Right atrium auricular region (tissue), 2 donors: ENCODE results near the gene OTOGL. TPM values are rescaled to one million over a fixed set of nuclear protein-coding genes. Genes with fewer than 3 reads are reported as not detected.
"Not testable (repeated sequence)": the region's sequence is repeated elsewhere in the genome, so short reads cannot be mapped to it uniquely, and the experiment has no call there.

Experiments used
- DNase-seq: peaks from one replicate; pipeline ENCODE4 v3.0.0-alpha.2; 2019; ENCODE audit warnings: low spot score
- H3K27ac ChIP-seq, 2 donors: fragments of 200-600 bp; sonication (generic); 1 replicate in 1 of 2; 2 replicates in 1 of 2; pipeline ENCODE4 v1.5.1; 2016 to 2019
- H3K27me3 ChIP-seq, 2 donors: fragments of 200-600 bp; sonication (generic); one replicate each; pipeline versions ENCODE4 v1.5.1 to v1.6.0; 2017 to 2019
- H3K36me3 ChIP-seq: fragments of 200-600 bp; sonication (generic); one replicate; pipeline ENCODE4 v1.5.1; 2016
- H3K4me1 ChIP-seq, 2 donors: fragments of 200-600 bp; sonication (generic); one replicate each; pipeline versions ENCODE4 v1.5.1 to v1.6.0; 2017 to 2019
- H3K4me3 ChIP-seq, 2 donors: fragments of 200-600 bp; sonication (generic); 1 replicate in 1 of 2; 2 replicates in 1 of 2; pipeline ENCODE4 v1.5.1; 2017 to 2019; ENCODE audit warnings: mild to moderate bottlenecking in 1 of 2, moderate library complexity in 1 of 2
- H3K9me3 ChIP-seq, 2 donors: fragments of 200-600 bp; sonication (generic); one replicate each; pipeline ENCODE4 v1.5.1; 2019
- total RNA-seq, 2 donors: library from RNA; depleted of rRNA; stranded (reverse); fragments of >200 nt; gene quantifications; one replicate each; pipeline ENCODE4 v1.1.0, GENCODE V29; 2016
- TF ChIP-seq, protein P1 (sequence below), 2 donors: fragments of 200-600 bp; sonication (generic); IDR thresholded peaks; one replicate each; pipeline ENCODE4 v1.5.1; 2019; ENCODE audit warnings: antibody characterized with exemption in 2 of 2

OTOGL gene
- total RNA-seq, 2 donors from 2014 or later: 7.6 to 10.9 TPM

- Histone ChIP-seq H3K4me3 (no peak overlapping the region), H3K27ac (no peak overlapping the region), H3K4me1 (peaks cover 0 to 11% of the 10 kb centered on the region in 2 donors), H3K27me3 (no peaks in the 10 kb centered on the region), H3K36me3 (no peaks in the 10 kb centered on the region), H3K9me3 (no peaks in the 10 kb centered on the region)
- TF ChIP-seq, protein P1, sequence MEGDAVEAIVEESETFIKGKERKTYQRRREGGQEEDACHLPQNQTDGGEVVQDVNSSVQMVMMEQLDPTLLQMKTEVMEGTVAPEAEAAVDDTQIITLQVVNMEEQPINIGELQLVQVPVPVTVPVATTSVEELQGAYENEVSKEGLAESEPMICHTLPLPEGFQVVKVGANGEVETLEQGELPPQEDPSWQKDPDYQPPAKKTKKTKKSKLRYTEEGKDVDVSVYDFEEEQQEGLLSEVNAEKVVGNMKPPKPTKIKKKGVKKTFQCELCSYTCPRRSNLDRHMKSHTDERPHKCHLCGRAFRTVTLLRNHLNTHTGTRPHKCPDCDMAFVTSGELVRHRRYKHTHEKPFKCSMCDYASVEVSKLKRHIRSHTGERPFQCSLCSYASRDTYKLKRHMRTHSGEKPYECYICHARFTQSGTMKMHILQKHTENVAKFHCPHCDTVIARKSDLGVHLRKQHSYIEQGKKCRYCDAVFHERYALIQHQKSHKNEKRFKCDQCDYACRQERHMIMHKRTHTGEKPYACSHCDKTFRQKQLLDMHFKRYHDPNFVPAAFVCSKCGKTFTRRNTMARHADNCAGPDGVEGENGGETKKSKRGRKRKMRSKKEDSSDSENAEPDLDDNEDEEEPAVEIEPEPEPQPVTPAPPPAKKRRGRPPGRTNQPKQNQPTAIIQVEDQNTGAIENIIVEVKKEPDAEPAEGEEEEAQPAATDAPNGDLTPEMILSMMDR (IDR thresholded peaks at IDR 0.05): no peak
- DNase-seq: no peak
Observed at GRCh38 chr12:80233926-80234325, 134.6 kb downstream of the OTOGL start.

GRCh38 chr12:80234667-80235066 lies 135.3 kb downstream of the OTOGL start:
- H3K27me3 ChIP-seq: no peaks in the 10 kb centered on the region
- no peak overlapping the region for H3K27ac ChIP-seq

GRCh38 chr12:80235944-80236343 lies 136.6 kb downstream of the OTOGL start:
- Histone ChIP-seq H3K27me3 (no peaks in the 10 kb centered on the region), H3K27ac (no peak overlapping the region), H3K4me3 (no peak overlapping the region), H3K9me3 (no peaks in the 10 kb centered on the region), H3K36me3 (no peaks in the 10 kb centered on the region), H3K4me1 (no peaks in the 10 kb centered on the region)
- DNase-seq: no peak
- TF ChIP-seq, protein P1 (IDR thresholded peaks at IDR 0.05): no peak

More at GRCh38 chr12:80234667-80235066, 135.3 kb downstream of the OTOGL start:
- Histone ChIP-seq H3K9me3 (no peaks in the 10 kb centered on the region), H3K4me1 (peaks cover 0 to 11% of the 10 kb centered on the region in 2 donors), H3K36me3 (no peaks in the 10 kb centered on the region), H3K4me3 (no peak overlapping the region)
- TF ChIP-seq, protein P1 (IDR thresholded peaks at IDR 0.05): no peak
- no peak for DNase-seq

DNA sequence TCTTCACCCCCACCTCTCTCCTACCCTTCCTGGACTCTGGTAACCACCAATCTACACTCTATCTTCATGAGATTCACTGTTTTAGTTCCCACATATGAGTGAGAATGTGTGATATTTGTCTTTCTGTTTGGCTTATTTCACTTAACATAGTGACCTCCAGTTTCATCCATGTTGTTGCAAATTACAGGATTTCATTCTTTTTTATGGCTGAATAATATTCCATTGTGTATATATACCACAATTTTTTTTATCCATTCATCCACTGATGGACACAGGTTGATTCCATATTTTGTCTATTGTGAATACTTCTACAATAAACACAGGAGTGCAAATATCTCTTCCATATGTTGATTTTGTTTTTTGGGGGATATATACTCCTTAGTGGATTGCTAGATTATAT lies 140.5 kb downstream of the OTOGL start:
- TF ChIP-seq, protein P1 (IDR thresholded peaks at IDR 0.05): no peak
- Histone ChIP-seq H3K4me3 (no peak overlapping the region), H3K27me3 (no peaks in the 10 kb centered on the region), H3K4me1 (peaks cover 0 to 12% of the 10 kb centered on the region in 2 donors), H3K9me3 (no peaks in the 10 kb centered on the region), H3K36me3 (no peaks in the 10 kb centered on the region), H3K27ac (no peak overlapping the region)
- no peak for DNase-seq

DNA sequence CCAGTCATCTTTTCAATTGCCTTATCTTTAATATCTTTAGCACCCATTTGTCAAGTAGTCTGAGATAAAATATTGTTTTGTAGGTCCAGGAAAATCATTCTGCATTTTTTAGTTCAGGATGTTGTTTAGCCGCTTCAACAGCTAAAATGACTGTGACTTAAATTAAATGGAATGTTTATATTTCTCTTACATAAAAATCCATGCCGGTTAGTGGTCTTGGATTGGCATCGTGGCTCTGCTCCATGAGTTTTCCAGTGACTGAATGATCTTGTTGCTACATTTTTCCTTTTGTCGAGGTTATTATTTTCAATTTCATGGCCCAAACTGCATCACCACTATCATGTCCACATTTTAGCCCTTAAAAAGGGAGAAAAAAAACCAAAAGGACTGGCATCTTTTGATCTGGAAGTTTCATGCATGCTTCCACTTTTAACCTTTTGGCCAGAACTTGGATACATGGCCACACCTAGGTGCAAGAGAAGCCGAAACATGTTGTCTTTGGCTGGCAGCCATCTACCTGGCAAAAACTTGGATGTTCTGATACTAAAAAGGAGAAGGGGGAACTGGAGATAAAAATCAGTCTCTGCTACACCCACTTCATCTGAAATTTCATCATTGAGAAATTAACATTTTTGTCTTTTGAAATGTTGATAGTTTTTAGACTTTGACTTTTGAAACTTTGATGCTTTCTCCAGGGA lies 142.4 kb downstream of the OTOGL start:
- TF ChIP-seq, protein P1 (IDR thresholded peaks at IDR 0.05): no peak
- Histone ChIP-seq H3K4me1 (peaks cover 0 to 12% of the 10 kb centered on the region in 2 donors), H3K27ac (peak overlapping the region in 1 of 2 donors; percentile 41), H3K27me3 (no peaks in the 10 kb centered on the region), H3K36me3 (no peaks in the 10 kb centered on the region), H3K4me3 (no peak overlapping the region), H3K9me3 (no peaks in the 10 kb centered on the region)
- no peak for DNase-seq

- DNase-seq: no peak
- TF ChIP-seq, protein P1 (IDR thresholded peaks at IDR 0.05): no peak
- Histone ChIP-seq H3K4me1 (peaks cover 0 to 12% of the 10 kb centered on the region in 2 donors), H3K4me3 (no peak overlapping the region), H3K27me3 (no peaks in the 10 kb centered on the region), H3K9me3 (no peaks in the 10 kb centered on the region), H3K36me3 (no peaks in the 10 kb centered on the region), H3K27ac (peak overlapping the region in 1 of 2 donors; percentile 41)
Observed at GRCh38 chr12:80242321-80242720, 143.0 kb downstream of the OTOGL start.

GRCh38 chr12:80249581-80249980 lies 150.2 kb downstream of the OTOGL start:
- not testable (repeated sequence) for H3K4me1 ChIP-seq, H3K36me3 ChIP-seq, H3K9me3 ChIP-seq, H3K4me3 ChIP-seq, H3K27me3 ChIP-seq, H3K27ac ChIP-seq, DNase-seq
